CD4-positive, alpha-beta T cell (primary cell): ENCODE data around the gene C19orf33. TPM values are rescaled to one million over a fixed set of nuclear protein-coding genes. Genes with fewer than 3 reads are reported as not detected.

Experiments
- ATAC-seq: fragments of 200-7000 bp; cut with Tn5 transposase; one replicate; pipeline ENCODE4 v1.10.0; 2022; ENCODE audit warnings: mild to moderate bottlenecking; ENCODE audit not compliant: poor library complexity
- CTCF ChIA-PET: fragments of 350-600 bp; sonication (Branson Sonifier 250); formaldehyde crosslinking; loops from one replicate; lab custom pipeline; 2021; ENCODE audit warnings: antibody characterized with exemption, inconsistent platforms; lab: Charles Lee
- POLR2A ChIA-PET: fragments of 350-600 bp; sonication (Branson Sonifier 250); formaldehyde crosslinking; loops from one replicate; lab custom pipeline; 2021; ENCODE audit warnings: antibody characterized with exemption, inconsistent platforms; lab: Charles Lee
- DNase-seq, 14 experiments: peaks; one replicate each; pipeline ENCODE4 v3.0.0-alpha.2; 2013 to 2020; ENCODE audit warnings: mixed read lengths in 2 of 14
- H3K27ac ChIP-seq, 2 donors: one replicate each; pipeline versions ENCODE4 v1.5.1 to v1.7.0; 2013; ENCODE audit warnings: low read length in 2 of 2, low read depth in 1 of 2, mild to moderate bottlenecking in 1 of 2
- H3K27me3 ChIP-seq, 2 experiments: 1 replicate in 1 of 2; 2 replicates in 1 of 2; pipeline versions ENCODE4 v1.6.1 to v1.7.0; 2013; ENCODE audit warnings: low read length in 2 of 2, control low read depth in 1 of 2, mild to moderate bottlenecking in 1 of 2, moderate library complexity in 1 of 2; ENCODE audit not compliant: insufficient read depth in 2 of 2, control insufficient read depth in 1 of 2
- H3K36me3 ChIP-seq: one replicate; pipeline ENCODE4 v1.6.1; 2013; ENCODE audit warnings: low read length, control low read depth; ENCODE audit not compliant: insufficient read depth
- H3K4me1 ChIP-seq: one replicate; pipeline ENCODE4 v1.6.1; 2013; ENCODE audit warnings: low read length, control low read depth; ENCODE audit not compliant: insufficient read depth
- H3K4me3 ChIP-seq: one replicate; pipeline ENCODE4 v1.5.1; 2013; ENCODE audit warnings: mild to moderate bottlenecking, low read length, moderate library complexity
- H3K9me3 ChIP-seq, 2 experiments: 1 replicate in 1 of 2; 2 replicates in 1 of 2; pipeline versions ENCODE4 v1.6.1 to v1.7.0; 2013; ENCODE audit warnings: low read length in 2 of 2, mild to moderate bottlenecking in 2 of 2, control low read depth in 1 of 2, moderate library complexity in 1 of 2; ENCODE audit not compliant: control insufficient read depth in 1 of 2, insufficient read depth in 1 of 2
- H3K27ac Mint-ChIP-seq: one replicate; pipeline ENCODE4 v1.8.0; 2020; ENCODE audit warnings: mixed read lengths
- H3K27me3 Mint-ChIP-seq: one replicate; pipeline ENCODE4 v1.8.0; 2021; ENCODE audit warnings: mixed read lengths
- H3K36me3 Mint-ChIP-seq: one replicate; pipeline ENCODE4 v1.8.0; 2021; ENCODE audit warnings: low read depth, mixed read lengths
- H3K4me1 Mint-ChIP-seq: one replicate; pipeline ENCODE4 v1.8.0; 2021; ENCODE audit warnings: low read depth, mixed read lengths
- H3K4me3 Mint-ChIP-seq: one replicate; pipeline ENCODE4 v1.8.0; 2020; ENCODE audit warnings: mild to moderate bottlenecking, mixed read lengths
- H3K9me3 Mint-ChIP-seq: one replicate; pipeline ENCODE4 v1.8.0; 2020; ENCODE audit warnings: mixed read lengths
- CTCF ChIP-seq: fragments of 200-600 bp; IDR thresholded peaks from one replicate; pipeline ENCODE4 v1.8.0; 2022; ENCODE audit warnings: antibody characterized with exemption, mild to moderate bottlenecking
- intact Hi-C, 2 experiments: fragments of 100-400 bp; cut with DNase I in 1 of 2; cut with micrococcal nuclease in 1 of 2; formaldehyde crosslinking; loops; one replicate each; pipeline versions ENCODE4 v1.15.1 to v1.9.0; 2023 to 2025; cut with DNase I, micrococcal nuclease
- total RNA-seq, 174 experiments: library from RNA in 2 of 174; stranded (reverse) in 2 of 174; gene quantifications; one replicate each; pipeline ENCODE4 v1.2.3 and lab custom pipeline; 2021 to 2026

C19orf33 gene
- total RNA-seq, 2 experiments from 2014 or later: not detected

GRCh38 chr19:38262585-38263268 lies 41.3 kb upstream of the C19orf33 start:
- ChIA-PET POLR2A (no interaction called here), CTCF (no interaction called here)
- H3K36me3 Mint-ChIP-seq: no peaks in the 10 kb centered on the region
- no peak for DNase-seq
- Histone ChIP-seq H3K4me3 (no peak overlapping the region), H3K27ac (no peak overlapping the region), H3K4me1 (peaks cover 24% of the 10 kb centered on the region), H3K36me3 (no peaks in the 10 kb centered on the region), H3K27me3 (no peaks in the 10 kb centered on the region), H3K9me3 (no peaks in the 10 kb centered on the region)
- no peak for TF ChIP-seq CTCF
- no peaks in the 10 kb centered on the region for H3K9me3 Mint-ChIP-seq
- peak overlapping the region; percentile 63 for H3K4me3 Mint-ChIP-seq
- H3K27ac Mint-ChIP-seq: no peak overlapping the region
- H3K4me1 Mint-ChIP-seq: peaks cover 26% of the 10 kb centered on the region
- ATAC-seq: no peak
- intact Hi-C loops: no loop called here
- H3K27me3 Mint-ChIP-seq: peaks cover 12% of the 10 kb centered on the region

GRCh38 chr19:38263689-38264485 lies 40.2 kb upstream of the C19orf33 start:
- Histone ChIP-seq H3K4me1 (peaks cover 24% of the 10 kb centered on the region), H3K27ac (peak overlapping the region; percentile 23 to 29), H3K36me3 (no peaks in the 10 kb centered on the region), H3K9me3 (no peaks in the 10 kb centered on the region), H3K27me3 (no peaks in the 10 kb centered on the region), H3K4me3 (peak overlapping the region; percentile 68)
- DNase-seq: peak in 13 of 14 experiments; percentile 63 to 92 (median 74)
- POLR2A ChIA-PET: interaction anchor here (0.6 to 2.7 kb wide), 9 partner anchors 12 to 600 kb away, joined by 3 to 16 read pairs (median 3); partner anchors contain the start of genes CATSPERG, FAM98C, PSMD8 and SIPA1L3
- ATAC-seq: peak; percentile 92
- Mint-ChIP-seq H3K36me3 (no peaks in the 10 kb centered on the region), H3K27ac (peak overlapping the region; percentile 52), H3K4me1 (peaks cover 31% of the 10 kb centered on the region), H3K27me3 (peaks cover 5% of the 10 kb centered on the region), H3K9me3 (no peaks in the 10 kb centered on the region), H3K4me3 (peak overlapping the region; percentile 83)
- intact Hi-C loops: loop anchor here in 1 of 2 experiments (2.0 kb wide), 1 partner anchor 53 kb away; no protein-coding TSS in a partner anchor
- no peak for TF ChIP-seq CTCF
- CTCF ChIA-PET: interaction anchor here (0.9 to 1.4 kb wide), 2 partner anchors 20 to 361 kb away, joined by 4 to 5 read pairs; no protein-coding TSS in a partner anchor

GRCh38 chr19:38264486-38265212 lies 39.4 kb upstream of the C19orf33 start, which contains the start of gene SPINT2:
SPINT2 (plus strand) TSS chr19:38264573; CDS start chr19:38264893, 320 bp downstream.
- POLR2A ChIA-PET: interaction anchor here (0.7 to 2.7 kb wide), 8 partner anchors 9 to 358 kb away, joined by 3 to 16 read pairs (median 4); partner anchors contain the start of genes CATSPERG, FAM98C, PSMD8 and SIPA1L3
- H3K36me3 Mint-ChIP-seq: no peaks in the 10 kb centered on the region

More at GRCh38 chr19:38264486-38265212, 39.4 kb upstream of the C19orf33 start, which contains the start of gene SPINT2:
- peak within 1 kb of the TSS; percentile 68 for H3K4me3 ChIP-seq
- H3K27ac ChIP-seq: peak within 1 kb of the TSS; percentile 37 to 46
- intact Hi-C loops: loop anchor here (2.0 to 5.0 kb wide), 2 partner anchors 48 to 52 kb away; no protein-coding TSS in a partner anchor
- no peaks in the 10 kb centered on the region for H3K9me3 ChIP-seq
- H3K4me1 Mint-ChIP-seq: peaks cover 31% of the 10 kb centered on the region
- DNase-seq (peak in 8 of 14 experiments; percentile 27 to 83 (median 50)), ATAC-seq (peak; percentile 37)
- peak within 1 kb of the TSS; percentile 71 for H3K27ac Mint-ChIP-seq
- no peaks in the 10 kb centered on the region for H3K27me3 ChIP-seq
- H3K27me3 Mint-ChIP-seq: no peaks in the 10 kb centered on the region
- peak within 1 kb of the TSS; percentile 83 for H3K4me3 Mint-ChIP-seq
- no peak for TF ChIP-seq CTCF
- CTCF ChIA-PET: interaction anchor here (0.7 to 1.4 kb wide), 2 partner anchors 54 to 362 kb away, joined by 3 to 4 read pairs; no protein-coding TSS in a partner anchor
- peaks cover 24% of the 10 kb centered on the region for H3K4me1 ChIP-seq
- H3K36me3 ChIP-seq: no peaks in the 10 kb centered on the region
- no peaks in the 10 kb centered on the region for H3K9me3 Mint-ChIP-seq
